ENCODE data around the gene RASGRF1. TPM values are rescaled to one million over a fixed set of nuclear protein-coding genes. Genes with fewer than 3 reads are reported as not detected.
A peak's percentile ranks its signal among the peaks of the same experiment; 100 is the strongest.

Gene RASGRF1
- total RNA-seq, 1 donor from 2014 or later, result not detected

DNA sequence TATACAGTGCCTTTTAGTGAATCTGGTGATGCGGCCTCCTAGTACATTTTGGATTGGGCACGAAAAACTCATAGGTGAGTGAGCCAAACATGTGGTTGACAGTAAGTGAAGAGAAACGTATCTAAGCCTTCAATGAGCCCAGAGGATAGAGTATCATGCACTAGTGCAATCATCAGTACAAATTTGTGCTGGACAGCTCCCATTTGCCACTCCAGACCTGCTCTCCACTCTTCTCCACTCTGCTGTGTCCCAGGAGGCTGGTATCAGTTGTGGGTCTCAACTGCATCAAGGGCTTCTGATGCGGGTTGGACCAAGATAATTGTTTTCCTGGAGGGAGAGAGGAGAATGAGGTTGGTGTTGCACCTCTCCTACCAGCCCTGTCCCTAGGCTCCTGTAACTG is 9.1 kb upstream of the RASGRF1 start:
- DNase-seq (ENCODE audit: low spot score) (peak; percentile 4), ATAC-seq (no peak)

DNA sequence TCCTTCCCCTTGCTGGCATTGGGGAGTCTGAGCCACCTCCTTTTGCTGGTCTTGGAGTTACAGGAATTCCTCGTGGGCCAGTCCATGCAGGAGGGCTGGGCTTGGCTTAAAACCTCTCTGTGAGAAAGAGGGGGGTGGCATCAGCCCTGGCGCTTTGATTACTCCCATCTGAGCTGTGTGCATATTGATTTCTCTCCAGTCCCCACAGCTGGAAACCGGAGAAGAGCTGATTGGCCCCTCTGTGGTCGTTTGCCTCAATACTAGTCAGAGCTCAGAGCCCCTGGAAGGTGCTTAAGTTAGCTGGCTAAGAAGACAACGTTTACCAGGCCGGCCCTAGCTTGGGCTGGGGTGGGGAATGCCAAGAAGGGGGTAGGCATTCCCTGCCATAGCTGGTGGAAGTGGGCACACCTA is 4.0 kb upstream of the RASGRF1 start:
- DNase-seq (ENCODE audit: low spot score), result peak; percentile 28
- no peak for ATAC-seq

DNA sequence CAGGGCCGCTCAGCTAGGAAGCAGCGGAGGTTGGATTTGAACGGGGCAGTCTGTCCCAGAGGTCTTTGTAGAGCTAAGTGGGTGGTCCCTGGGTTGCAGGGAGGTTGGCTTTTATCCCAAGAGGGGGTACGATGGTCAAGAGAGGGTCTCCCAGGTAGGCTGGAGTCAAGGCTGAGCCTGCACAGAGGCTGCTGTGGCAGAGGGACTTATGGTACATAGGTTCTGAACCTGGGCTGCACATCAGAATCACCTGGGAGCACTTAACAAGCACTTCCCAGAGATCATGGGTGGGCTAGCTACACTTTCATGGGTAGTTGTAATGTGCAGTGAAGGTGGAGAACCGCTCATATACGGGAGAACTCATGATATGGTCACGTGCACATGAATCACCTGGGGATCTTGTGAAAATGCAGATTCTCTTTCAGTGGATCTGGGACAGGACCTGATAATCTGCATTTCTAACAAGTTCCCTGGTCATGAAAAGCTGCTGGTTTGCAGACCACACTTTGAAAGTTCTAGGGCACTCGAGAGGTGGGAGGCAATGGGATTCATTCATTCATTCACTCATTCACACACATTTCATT is 2.9 kb upstream of the RASGRF1 start:
- DNase-seq (ENCODE audit: low spot score), result peak; percentile 34

DNA sequence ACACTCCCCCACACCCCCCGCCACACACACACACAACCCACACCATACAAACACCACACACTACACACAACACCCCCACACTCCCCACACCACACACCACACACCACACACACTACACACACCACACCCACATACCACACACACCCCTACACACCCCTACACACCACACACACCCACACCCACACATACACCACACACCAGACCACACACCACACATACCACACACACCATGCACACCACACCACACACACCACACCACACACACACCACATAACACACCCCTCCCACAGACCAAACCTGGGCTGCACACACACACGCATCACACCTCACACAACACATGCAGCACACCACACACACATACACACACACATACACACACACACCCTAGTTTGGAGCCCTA is 1.8 kb upstream of the RASGRF1 start:
- ATAC-seq (no peak), DNase-seq (ENCODE audit: low spot score) (peak; percentile 8)

More for the DNA sequence above, 2.9 kb upstream of the RASGRF1 start:
- no peak for ATAC-seq

DNA sequence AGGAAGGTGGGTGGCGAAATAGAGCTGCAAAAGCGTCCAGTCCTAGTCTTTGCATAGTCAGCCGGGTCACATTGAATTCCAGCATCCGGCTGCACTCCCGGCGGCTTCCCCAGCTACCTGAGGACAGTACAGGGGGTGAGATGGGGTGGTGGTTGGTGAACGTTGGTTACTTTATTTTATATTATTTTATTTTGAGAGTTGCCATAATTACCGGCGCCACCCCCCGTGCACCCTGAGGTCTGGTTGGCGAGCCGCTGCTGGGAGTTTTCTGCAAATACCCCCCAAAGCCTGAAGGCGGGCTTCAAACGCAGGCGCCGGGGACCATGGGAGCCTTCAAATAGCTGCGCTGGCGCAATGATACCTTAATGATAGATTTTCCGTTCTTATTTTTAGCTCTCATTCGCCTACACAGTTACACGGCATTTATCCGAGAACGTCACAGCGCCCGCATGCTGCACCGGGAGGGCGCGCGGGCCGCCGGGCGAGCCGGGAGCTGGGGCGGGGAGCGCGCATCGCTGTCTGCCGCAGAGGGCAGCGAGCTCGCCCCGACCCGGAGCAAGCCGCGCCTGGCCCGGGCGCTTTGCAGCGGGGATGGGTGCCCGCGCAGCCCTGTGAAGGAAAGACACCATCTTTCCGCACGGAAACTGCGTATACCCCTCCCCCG is 756 bp upstream of the RASGRF1 start:
- ATAC-seq (peak; percentile 31), DNase-seq (ENCODE audit: low spot score) (peak; percentile 29)

DNA sequence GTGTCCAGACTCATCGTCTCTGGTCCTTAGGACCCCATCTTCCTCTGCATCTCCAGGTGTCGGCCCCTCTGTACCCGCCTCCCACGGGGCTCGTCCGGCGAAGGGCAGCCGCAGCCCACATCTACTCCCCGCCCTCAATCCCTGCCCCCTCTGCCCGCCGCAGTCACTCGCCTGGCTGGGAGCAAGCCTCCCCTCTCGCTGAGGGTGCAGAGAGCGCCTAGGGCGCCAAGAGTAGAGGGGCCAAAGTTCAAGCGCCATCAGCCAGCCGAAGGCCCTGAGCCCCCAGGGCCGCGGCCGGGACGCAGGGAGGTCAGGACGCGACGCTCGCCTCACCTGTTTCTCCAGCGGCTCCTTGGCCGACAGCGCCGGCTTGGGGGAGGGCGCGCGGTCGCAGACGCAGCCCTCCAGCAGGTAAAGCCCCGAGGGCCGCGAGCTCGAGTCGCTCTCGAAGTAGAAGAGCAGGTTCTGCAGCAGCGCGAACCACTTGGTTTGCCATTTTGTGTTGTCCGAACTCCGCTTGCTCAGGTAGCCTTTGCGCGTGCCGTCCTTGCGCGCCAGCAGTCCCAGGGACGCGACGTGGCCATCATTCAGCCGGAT is 592 bp downstream of the RASGRF1 start:
- DNase-seq (ENCODE audit: low spot score) (peak; percentile 27), ATAC-seq (no peak)

DNA sequence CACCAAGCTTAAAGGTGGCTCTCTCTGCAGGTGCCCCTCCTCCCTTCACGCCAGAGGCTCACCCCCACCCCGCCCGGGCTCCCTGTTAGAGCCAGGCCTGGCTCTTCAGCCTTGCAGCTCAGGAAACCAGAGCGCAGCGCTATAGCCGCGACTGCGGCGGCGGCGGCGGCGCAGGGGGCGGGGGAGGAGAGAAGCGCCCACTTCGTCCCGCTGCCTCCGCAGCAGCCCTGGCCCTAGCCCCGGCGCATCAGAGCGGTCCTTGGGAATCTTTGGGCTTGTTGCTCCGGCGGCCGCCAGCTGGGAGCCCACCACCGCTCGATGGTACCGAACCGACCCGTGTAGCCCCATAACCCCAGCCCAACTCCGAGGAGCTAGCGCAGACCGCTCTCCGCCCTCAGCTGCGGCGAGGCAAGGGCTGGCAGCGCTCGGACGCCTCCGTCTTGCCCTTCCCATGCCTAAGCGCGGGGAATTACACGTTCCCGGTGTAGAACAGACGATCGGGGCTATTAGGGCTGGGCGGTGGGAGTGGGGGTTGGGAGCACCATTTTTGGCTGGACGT is 1.2 kb downstream of the RASGRF1 start:
- peak; percentile 35 for DNase-seq (ENCODE audit: low spot score)
- ATAC-seq, result no peak

DNA sequence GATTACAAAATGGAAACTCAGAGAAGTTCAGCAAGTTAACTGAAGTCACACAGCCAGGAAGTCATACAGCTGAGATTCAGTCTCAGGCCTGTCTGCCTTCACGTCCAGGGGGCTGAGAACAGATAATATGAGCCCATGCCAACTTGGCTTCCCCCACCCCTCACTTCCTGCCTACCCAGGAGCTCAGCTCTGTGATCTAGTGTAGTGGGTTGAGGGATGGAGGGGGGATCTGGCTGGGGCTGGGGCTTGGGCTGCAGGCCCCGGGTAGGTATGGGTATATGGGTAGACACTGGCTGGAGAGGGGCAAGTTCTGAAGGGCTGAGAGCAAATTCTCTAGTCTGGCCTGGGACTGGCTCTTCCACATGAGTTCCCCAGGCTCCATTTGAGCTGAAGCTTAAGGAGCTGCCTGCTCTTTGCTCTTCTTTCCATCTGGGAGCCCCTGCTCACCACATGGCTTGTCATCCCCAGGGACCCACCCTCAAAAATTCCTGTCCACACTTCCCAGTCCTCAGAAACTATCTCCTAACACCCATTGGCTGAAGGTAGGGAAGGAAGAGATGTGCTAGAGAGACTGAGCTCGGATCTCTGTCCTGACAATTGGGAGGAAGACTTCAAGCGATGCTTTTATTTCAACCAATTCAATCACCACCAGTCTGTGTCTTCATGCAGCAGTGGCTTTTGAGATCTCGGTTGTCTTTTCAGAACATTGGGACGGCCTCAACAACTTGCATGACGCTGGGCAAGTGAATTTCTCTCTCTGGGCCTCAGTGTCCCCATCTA is 2.0 kb downstream of the RASGRF1 start:
- ATAC-seq, result no peak
- peak; percentile 16 for DNase-seq (ENCODE audit: low spot score)

DNA sequence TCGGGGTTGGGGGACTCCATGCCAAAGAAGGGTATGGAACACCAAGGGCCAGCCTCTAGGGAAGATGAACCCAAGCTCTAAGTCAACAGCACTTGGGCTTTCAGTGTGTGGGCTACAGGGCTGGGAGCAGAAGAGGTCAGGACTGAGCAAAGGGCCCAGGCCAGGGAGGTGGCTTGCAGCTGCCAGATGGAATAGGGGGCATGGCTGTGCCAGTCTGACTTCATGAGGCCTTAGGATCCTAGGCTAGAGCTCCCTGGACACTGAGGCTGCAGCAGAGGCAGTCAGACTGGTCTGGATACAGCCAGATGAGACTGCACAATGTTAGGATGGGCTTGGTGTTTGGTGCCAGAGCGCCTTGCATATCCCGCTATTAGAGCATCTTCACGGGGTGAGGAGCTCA is 3.8 kb downstream of the RASGRF1 start:
- ATAC-seq, result no peak
- DNase-seq (ENCODE audit: low spot score), result peak; percentile 11

DNA sequence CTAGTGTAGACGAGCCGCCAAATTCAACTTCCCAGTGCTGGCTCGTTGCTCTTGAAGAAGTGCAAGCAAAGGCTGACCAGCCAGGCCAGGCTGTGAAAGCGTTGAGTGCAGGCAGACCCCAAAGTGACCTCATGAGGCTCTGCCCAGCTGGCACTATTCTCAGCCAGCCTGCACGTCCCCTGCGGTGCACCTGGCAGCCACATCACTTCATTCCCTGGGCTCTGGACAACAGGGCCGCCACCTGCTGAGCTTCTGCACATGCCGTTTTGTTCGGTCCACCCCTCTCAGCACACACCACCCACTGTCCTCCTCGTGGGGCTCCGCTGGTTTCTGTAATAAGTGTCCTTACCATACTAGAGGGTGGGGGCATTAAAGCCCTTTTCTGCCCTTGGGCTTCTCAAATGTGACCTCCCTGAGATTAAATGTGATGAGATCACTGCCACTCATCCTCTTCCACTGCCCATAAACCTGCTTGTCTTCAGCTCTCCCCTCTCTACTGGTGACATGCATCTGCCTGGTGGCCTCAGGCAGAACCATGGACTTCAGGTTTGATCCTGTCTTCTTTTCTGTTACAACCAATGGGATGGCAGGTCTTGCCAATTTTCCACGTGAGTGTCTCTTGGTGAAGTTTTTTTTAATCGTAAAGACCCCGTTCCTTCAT is 6.1 kb downstream of the RASGRF1 start:
- ATAC-seq, result no peak
- peak; percentile 38 for DNase-seq (ENCODE audit: low spot score)

DNA sequence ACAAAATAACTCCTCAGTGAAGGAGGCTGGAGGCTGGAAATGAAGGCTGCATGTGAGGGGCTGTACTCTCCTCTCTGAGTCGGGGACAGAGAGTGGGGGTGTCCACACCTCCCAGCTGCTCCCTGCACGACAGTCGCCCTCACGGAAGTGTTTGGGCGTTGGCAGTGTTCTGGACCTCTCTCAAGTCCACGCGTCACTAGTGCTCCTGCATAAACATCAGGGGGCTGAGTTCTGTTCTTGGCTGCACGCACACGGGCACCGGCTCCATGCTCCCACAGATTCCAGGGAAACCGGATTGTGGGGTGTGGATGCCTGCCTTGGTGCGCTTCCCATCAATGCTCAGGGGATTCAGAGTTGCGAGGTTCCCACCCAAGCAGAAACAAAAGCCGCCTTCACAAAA is 7.4 kb downstream of the RASGRF1 start:
- DNase-seq (ENCODE audit: low spot score), result no peak
- ATAC-seq, result no peak

DNA sequence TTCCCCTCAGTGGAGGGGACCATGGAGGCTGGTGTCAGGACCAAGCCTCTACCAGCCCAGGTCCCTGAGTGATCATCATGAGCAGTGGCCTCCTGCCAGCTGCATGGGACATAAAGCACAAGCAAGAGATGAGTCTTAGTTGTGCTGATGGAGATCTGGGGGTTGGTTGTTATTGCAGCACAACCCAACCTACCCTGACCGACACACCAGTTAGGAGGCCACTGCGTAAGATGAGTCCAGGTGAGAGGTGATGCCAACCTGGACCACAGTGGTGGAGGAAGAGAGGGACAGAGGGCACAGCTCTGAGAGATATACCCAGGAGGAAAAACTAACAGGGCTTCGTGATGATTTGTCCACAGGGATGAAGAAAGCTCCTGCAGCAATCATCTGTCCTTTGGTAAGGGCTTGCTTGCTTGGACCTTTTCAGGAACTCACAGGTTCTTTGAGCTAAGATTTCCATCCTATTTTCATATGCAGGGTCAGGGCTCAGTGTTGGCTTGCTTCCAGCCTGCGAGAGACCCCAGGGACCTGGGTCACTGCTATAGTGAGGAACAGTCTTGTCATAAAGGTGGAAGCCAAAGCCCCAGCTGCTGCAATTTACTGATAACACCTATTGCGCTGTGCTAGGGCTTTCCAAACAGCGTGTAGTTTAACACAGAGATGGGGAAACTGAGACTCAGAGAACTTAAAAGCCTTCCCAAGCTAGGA is 8.1 kb downstream of the RASGRF1 start:
- DNase-seq (ENCODE audit: low spot score) (no peak), ATAC-seq (no peak)

DNA sequence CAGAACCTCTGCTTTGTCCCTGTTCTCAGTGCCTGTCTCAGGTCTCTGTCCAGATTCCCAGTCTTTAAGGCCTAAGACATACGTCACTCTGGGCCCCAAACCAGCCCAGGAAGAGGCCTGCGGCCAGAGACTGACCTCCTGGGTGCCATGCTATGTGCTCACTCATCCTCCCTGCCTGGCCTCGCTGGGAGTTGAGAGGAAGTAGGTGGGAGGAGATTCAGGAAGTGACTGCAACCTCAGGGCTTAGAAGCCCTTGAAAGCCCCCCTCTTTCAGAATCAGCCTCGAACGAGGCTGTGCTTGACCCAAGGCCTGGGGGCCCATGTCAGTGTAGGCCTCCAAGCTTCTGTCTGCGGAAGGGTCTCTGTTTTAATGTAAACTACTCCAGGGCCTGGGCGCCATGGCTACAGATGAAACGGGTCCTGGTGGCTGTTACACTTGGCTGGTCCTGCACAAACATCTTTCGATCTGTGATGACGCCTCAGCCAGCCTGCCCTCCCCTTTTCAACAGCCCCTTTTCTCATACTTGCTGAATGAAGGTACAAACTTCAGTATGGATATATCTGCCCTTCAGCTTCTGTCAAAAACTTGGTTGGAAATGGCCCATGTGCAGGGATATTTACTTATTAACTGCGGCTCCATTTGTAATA is 11.7 kb downstream of the RASGRF1 start:
- DNase-seq (ENCODE audit: low spot score) (no peak), ATAC-seq (no peak)

DNA sequence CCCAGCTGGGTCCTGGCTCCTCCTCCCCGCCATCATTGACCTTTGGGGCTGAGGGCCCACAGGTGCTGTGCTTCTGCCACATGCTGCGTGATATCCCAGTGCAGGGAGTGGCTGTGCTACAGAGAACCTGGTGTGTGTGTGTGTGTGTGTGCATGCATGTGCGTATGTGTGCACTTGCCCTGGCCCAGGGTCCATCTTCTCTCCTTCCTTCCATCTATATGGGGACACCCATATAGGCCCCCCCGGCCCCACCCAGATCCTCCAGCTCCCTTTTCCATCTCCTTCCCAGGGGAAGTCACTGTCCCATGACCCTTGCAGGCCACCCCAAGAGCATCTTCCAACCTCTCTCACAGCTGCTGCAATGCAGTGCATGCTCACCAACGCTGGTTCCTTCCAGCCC is 12.6 kb downstream of the RASGRF1 start:
- DNase-seq (ENCODE audit: low spot score) (no peak), ATAC-seq (no peak)

DNA sequence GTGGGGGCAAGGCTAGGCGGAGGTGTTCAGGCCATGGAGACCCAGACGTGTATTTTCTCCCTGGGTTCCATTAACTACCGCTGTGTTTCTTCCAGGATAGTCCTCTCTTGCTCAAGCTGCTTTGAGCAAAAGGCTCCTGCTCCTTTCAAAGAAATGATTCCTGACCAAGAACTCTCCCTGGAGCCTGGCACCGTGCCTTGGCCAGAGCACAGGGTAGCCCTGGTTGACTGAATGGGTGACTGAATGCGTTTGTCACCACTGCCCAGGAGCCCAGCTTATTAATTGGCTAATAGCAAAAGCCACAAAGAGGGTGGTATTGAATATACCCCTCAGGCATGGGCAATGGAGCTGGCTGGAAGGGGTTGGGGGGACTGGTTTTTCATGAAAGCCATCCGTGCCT is 13.9 kb downstream of the RASGRF1 start:
- DNase-seq (ENCODE audit: low spot score), result no peak

DNA sequence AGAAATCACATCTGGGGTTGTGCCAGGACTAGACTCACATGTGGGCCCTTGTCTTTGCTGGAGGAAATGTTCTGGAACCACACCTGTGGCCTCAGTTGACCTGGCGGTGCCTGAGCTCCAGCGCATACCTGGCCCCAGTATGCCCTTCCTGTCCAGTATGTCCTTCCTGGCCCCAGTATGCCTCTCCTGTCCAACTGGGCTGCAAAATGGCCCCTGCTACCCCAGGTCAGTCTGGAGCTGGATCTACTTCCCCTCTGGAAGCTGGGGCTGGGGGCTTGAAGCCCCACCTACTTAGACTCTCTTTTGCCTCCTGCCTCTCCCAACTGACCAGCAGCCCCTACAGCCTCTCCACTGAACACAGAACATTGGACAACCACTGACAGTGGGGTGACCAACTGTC is 15.3 kb downstream of the RASGRF1 start:
- no peak for DNase-seq (ENCODE audit: low spot score)
- no peak for ATAC-seq

More for the DNA sequence above, 13.9 kb downstream of the RASGRF1 start:
- no peak for ATAC-seq

DNA sequence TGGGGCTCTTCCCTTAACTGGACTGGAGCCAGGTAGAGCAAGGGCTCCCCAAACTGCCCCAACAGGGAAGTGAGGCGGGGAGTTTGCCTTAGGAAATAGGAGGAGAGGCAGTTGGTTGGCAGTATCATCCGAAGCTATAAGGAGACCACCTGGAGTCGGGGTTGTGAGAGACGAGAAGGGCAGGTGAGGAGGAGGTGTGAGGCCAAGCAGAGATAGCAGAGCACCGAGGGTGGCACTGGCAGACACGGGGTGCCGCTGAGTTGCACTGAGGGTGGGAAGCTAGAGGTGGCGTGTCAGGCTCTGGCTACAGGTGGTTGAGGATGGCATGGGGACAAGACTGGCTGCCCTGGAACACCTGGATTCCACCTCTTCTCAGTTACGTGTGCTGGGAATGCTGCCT is 17.2 kb downstream of the RASGRF1 start:
- ATAC-seq, result no peak
- no peak for DNase-seq (ENCODE audit: low spot score)

DNA sequence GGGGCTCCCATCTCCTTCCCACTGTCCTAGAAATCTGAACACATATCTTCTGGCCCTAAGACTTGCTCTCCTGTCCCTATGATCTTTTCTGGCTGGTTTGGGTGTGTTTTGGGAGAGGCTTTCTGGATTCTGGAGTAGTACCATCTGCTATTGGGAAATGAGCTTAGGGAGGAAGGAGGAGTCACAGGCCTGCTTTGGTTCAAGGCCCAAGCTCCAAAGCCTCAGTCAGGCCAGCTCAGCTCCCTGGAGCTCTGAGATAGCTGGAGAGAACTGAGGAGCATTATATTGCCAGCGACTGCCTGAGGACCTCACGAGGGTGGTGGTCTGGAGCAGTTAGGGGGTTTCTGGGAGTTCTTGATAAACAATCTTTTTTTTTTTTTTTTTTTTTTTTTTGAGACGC is 18.7 kb downstream of the RASGRF1 start:
- no peak for ATAC-seq
- no peak for DNase-seq (ENCODE audit: low spot score)

DNA sequence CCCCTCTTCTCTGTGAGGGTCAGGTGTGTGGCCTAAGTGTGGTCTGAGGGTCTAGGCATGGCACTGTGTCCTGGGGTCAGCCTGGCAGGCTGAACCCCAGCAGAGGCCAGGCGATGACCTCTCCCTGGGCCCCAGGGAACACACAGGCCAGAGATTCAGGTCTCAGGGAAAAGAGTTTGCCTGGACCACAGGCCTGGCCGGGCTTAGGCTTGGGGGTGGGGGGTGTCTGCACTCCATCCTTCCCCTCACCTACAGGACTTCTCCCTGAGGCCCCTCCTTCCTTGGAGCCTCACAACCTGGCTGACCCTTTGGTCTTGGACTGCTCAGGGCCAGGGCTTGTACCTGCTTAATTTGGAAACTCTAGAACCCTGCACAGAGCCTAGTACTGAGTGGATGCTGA is 21.8 kb downstream of the RASGRF1 start:
- DNase-seq (ENCODE audit: low spot score) (no peak), ATAC-seq (no peak)

DNA sequence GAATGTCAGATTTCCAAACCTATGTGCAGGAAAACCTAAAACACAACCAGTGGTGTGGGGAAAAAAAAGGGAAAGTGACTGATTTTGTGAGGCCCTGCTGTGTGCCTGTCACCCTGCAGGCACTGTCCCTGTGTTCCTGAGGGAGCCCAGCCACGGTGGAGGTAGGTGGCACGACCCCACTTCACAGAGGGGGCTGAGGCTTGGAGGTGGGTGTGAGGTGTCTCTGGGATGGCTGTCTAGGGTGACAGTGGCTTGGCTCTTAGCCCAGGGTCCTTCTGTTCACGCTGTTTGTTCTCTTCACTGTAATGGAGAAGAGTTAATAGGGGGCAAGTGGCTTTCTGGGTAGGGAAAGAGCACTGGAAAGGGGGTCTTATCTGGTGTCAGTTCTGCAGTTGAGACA is 22.6 kb downstream of the RASGRF1 start:
- ATAC-seq, result peak; percentile 14

More for the DNA sequence above, 22.6 kb downstream of the RASGRF1 start:
- DNase-seq (ENCODE audit: low spot score), result no peak

All from left lobe of liver (tissue), 2 donors.